ENCODE results near the gene VRK3. TPM values are rescaled to one million over a fixed set of nuclear protein-coding genes. Genes with fewer than 3 reads are reported as not detected.

Gene VRK3
- total RNA-seq, 4 donors from 2014 or later, result 26.3 to 67.7 (median 50.0) TPM

DNA sequence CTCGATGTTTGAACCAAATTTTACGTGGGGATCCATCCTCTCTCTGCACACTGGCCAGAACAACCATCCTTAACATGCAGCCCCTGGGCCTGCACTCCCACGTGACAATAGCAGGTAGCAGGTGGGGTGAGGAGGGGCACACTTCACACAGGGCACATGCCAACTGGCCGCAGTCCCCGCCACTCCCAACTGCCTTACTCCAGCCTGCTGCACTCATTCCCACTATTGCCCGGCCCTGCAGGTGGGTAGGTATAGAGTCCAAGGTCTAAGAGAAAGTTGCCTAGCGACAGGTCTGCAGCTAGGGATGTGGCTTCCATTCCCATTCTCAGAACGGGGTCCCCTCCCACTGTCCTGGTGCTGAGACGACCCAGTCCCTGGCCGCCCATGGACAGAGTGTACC lies 18.0 kb downstream of the VRK3 start:
- peaks cover 0 to 55% (median 17%) of the 10 kb centered on the region in 4 donors for H3K36me3 ChIP-seq
- in situ Hi-C loops (cut with MboI; ENCODE audit: low pct_ligation_motif_present in 1 of 4, low pct_unique_long_range_greater_than_20kb in 1 of 4, low sequenced_read_pairs in 3 of 4), result no loop called here
- 95 to 100% methylated on average over 2 to 10 of the region's 10 CpGs for WGBS, 2 donors (ENCODE audit: low coverage in 1 of 2)

DNA sequence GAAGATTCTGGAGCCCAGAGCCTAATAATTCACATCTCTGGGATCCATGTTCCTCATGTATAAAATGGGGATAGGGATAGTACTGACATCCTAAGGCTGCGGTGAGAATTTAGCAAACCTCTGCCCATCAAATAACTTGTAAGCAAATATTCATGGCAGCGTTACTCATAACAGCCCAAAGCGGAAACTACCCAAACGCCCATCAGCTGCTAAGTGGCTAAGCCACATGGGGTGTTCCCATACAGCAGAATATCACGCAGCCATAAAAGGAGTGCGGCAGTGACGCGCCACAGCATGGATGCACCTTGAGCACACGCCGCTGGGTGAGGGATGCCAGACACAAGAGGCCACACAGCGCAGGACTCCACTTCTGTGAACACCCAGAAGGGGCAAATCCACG lies 19.7 kb downstream of the VRK3 start:
- in situ Hi-C loops (cut with MboI; ENCODE audit: low pct_ligation_motif_present in 1 of 4, low pct_unique_long_range_greater_than_20kb in 1 of 4, low sequenced_read_pairs in 3 of 4) (no loop called here), intact Hi-C loops (cut with DNase I; ENCODE audit: low total_unique reads) (no loop called here)
- H3K4me1 ChIP-seq, result peaks cover 5 to 16% (median 8%) of the 10 kb centered on the region in 4 donors
- H3K27ac ChIP-seq, result no peak overlapping the region
- H3K27me3 ChIP-seq, result no peaks in the 10 kb centered on the region
- no peaks in the 10 kb centered on the region for H3K9me3 ChIP-seq
- H3K36me3 ChIP-seq, result peaks cover 0 to 59% (median 22%) of the 10 kb centered on the region in 4 donors
- TF ChIP-seq POLR2A (IDR thresholded peaks at IDR 0.05) (no peak), EP300 (IDR thresholded peaks at IDR 0.05; ENCODE audit: low read depth) (no peak), POLR2AphosphoS5 (IDR thresholded peaks at IDR 0.05) (no peak)
- TF ChIP-seq, protein P1, sequence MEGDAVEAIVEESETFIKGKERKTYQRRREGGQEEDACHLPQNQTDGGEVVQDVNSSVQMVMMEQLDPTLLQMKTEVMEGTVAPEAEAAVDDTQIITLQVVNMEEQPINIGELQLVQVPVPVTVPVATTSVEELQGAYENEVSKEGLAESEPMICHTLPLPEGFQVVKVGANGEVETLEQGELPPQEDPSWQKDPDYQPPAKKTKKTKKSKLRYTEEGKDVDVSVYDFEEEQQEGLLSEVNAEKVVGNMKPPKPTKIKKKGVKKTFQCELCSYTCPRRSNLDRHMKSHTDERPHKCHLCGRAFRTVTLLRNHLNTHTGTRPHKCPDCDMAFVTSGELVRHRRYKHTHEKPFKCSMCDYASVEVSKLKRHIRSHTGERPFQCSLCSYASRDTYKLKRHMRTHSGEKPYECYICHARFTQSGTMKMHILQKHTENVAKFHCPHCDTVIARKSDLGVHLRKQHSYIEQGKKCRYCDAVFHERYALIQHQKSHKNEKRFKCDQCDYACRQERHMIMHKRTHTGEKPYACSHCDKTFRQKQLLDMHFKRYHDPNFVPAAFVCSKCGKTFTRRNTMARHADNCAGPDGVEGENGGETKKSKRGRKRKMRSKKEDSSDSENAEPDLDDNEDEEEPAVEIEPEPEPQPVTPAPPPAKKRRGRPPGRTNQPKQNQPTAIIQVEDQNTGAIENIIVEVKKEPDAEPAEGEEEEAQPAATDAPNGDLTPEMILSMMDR (IDR thresholded peaks at IDR 0.05), result no peak
- no peak overlapping the region for H3K4me3 ChIP-seq
- WGBS, 2 donors (ENCODE audit: low coverage in 1 of 2), result 73 to 91% methylated on average over 9 to 12 of the region's 12 CpGs
- no peak for DNase-seq

More for the DNA sequence above, 18.0 kb downstream of the VRK3 start:
- Histone ChIP-seq H3K27me3 (no peaks in the 10 kb centered on the region), H3K9me3 (no peaks in the 10 kb centered on the region), H3K27ac (no peak overlapping the region), H3K4me3 (no peak overlapping the region), H3K4me1 (peaks cover 5 to 16% (median 8%) of the 10 kb centered on the region in 4 donors)
- intact Hi-C loops (cut with DNase I; ENCODE audit: low total_unique reads), result no loop called here
- no peak for DNase-seq
- TF ChIP-seq POLR2A (IDR thresholded peaks at IDR 0.05) (no peak), POLR2AphosphoS5 (IDR thresholded peaks at IDR 0.05) (no peak), EP300 (IDR thresholded peaks at IDR 0.05; ENCODE audit: low read depth) (no peak)
- TF ChIP-seq, protein P1 (IDR thresholded peaks at IDR 0.05), result no peak

DNA sequence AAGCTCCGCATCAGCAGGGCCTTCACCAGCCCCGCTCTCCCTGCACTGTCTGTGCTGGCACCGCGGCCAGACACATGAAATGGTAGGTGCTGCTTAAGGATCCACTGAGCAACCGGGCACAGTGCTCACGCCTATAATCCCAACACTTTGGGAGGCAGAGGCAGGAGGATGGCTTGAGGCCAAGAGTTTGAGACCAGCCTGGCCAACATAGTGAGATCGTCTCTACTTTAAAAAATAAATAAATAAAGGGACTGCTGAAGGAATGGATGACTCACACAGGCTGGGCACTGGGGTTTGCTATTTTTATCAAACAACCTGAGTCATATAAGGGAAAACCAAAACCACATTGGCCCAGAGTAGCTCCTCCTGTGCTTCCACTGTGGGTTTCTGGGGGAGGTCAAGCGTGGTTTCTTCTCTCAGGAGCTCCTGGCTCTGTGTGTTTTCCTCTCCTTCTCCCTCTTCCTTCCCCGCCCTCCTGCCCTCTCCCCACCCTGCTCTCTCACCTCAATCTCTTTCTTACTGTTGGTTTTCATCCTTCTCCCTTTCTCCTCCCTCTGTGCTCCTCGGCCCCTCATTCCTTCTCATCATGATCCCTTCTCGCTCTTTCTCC lies 21.3 kb downstream of the VRK3 start:
- no peaks in the 10 kb centered on the region for H3K27me3 ChIP-seq
- TF ChIP-seq POLR2AphosphoS5 (IDR thresholded peaks at IDR 0.05), result no peak
- no peak for TF ChIP-seq EP300 (IDR thresholded peaks at IDR 0.05; ENCODE audit: low read depth)
- no peak for TF ChIP-seq POLR2A (IDR thresholded peaks at IDR 0.05)
- TF ChIP-seq, protein P1 (IDR thresholded peaks at IDR 0.05), result no peak
- H3K36me3 ChIP-seq, result peaks cover 0 to 57% (median 30%) of the 10 kb centered on the region in 4 donors
- no peak overlapping the region for H3K4me3 ChIP-seq
- H3K9me3 ChIP-seq, result no peaks in the 10 kb centered on the region
- WGBS, 2 donors (ENCODE audit: low coverage in 1 of 2), result 51 to 70% methylated on average over 4 to 11 of the region's 11 CpGs
- peak overlapping the region; percentile 58 to 71 (median 70) for H3K27ac ChIP-seq
- intact Hi-C loops (cut with DNase I; ENCODE audit: low total_unique reads) (no loop called here), in situ Hi-C loops (cut with MboI; ENCODE audit: low pct_ligation_motif_present in 1 of 4, low pct_unique_long_range_greater_than_20kb in 1 of 4, low sequenced_read_pairs in 3 of 4) (no loop called here)
- H3K4me1 ChIP-seq, result peaks cover 5 to 16% (median 8%) of the 10 kb centered on the region in 4 donors
- peak; percentile 15 for DNase-seq

DNA sequence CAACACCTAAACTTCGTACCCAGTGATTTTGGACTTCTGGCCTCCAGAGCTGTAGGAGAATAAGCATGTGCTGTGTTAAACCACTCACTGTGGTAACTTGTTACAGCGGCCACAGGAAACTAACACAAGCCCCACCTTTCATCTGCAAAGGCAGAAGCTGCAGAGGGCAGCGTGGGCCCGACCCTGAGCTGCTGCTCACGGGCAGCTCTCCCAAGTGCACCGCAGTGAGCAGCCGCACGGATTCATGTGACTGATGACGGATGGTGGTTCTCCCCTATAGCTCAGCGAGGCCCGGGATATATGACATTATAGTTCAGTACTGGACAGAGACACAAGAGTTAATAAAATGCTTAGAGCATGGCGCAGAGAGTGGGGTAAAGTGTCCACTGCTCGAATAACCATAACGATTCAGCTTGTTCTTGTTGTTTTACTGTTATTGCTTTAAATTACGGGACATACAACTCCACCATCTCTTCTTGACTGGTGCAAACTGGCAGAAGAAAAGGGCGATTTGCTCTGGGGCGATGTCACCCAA lies 21.9 kb downstream of the VRK3 start:
- WGBS, 2 donors (ENCODE audit: low coverage in 1 of 2), result 92% methylated on average over 17 of the region's 17 CpGs; no CpG with 5 or more reads in 1 of the 2 donors
- H3K4me3 ChIP-seq, result no peak overlapping the region
- DNase-seq, result no peak
- no peaks in the 10 kb centered on the region for H3K27me3 ChIP-seq
- TF ChIP-seq EP300 (IDR thresholded peaks at IDR 0.05; ENCODE audit: low read depth) (no peak), POLR2AphosphoS5 (IDR thresholded peaks at IDR 0.05) (no peak), POLR2A (IDR thresholded peaks at IDR 0.05) (no peak)
- TF ChIP-seq, protein P1 (IDR thresholded peaks at IDR 0.05), result no peak
- intact Hi-C loops (cut with DNase I; ENCODE audit: low total_unique reads), result no loop called here
- in situ Hi-C loops (cut with MboI; ENCODE audit: low pct_ligation_motif_present in 1 of 4, low pct_unique_long_range_greater_than_20kb in 1 of 4, low sequenced_read_pairs in 3 of 4), result no loop called here
- H3K4me1 ChIP-seq, result peaks cover 5 to 16% (median 8%) of the 10 kb centered on the region in 4 donors
- peaks cover 0 to 57% (median 27%) of the 10 kb centered on the region in 4 donors for H3K36me3 ChIP-seq
- H3K9me3 ChIP-seq, result no peaks in the 10 kb centered on the region
- H3K27ac ChIP-seq, result peak overlapping the region in 3 of 4 donors; percentile 45 to 70 (median 48)

Data from transverse colon (tissue), 4 donors.